Fibroblast of skin of back (primary cell): Measurements from ENCODE around the gene IFI44L.

Experiments
- DNase-seq: peaks from one replicate; pipeline ENCODE4 v3.0.0-alpha.2; 2013

The IFI44L gene

DNA sequence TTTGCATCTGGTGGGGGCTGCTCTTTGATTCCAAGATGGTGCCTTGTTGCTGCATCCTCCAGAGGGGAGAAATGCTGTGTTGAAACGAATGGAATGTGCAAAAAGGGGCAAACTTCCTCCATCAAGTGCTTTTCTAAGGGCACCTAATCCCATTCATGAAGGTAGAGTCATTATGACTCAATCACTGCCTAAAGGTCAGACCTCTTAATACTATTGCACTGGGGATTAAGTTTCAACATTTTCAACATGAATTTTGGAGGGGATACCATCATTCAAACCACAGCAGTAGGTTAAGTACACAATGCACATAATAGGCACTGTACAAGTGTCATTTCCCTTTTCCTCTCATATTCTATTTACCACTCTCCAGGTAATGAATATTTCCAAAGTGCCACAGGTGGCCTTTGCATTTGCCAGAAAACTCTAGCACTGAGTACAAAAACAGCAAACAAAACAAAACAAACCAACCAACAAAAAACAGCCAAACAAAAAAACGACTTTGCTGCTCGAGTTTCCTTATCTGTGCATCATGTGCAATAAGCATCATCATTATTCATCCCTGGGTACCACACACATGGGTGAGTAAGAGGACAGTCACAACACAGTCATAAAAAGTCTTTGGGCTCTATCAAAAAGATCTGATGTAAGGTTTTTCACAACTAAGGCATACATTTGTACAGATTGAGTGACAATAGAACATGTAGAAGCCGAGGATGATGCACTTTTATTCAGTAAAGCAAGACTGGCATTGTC, 71.9 kb downstream of the IFI44L start:
- peak; percentile 57 for DNase-seq
